D721Med (cell line): ENCODE measurements around the gene SMPDL3B.

ENCODE experiments used
- DNase-seq: peaks from one replicate; pipeline ENCODE4 v3.0.0; 2011; ENCODE audit warnings: low spot score; ENCODE audit not compliant: insufficient read length
- FAIRE-seq: peaks from 2 replicates; lab custom pipeline; 2011; peaks lifted over from hg19 to GRCh38; lab: Jason Lieb, UNC
- CTCF ChIP-seq: IDR thresholded peaks from 2 replicates; pipeline ENCODE4 v1.5.1; 2012; ENCODE audit warnings: mild to moderate bottlenecking, control low read depth; ENCODE audit not compliant: insufficient read depth; ENCODE audit errors: missing control alignments

The SMPDL3B gene

GRCh38 chr1:27889506-27889905 lies 45.3 kb upstream of the SMPDL3B start:
- no peak for TF ChIP-seq CTCF
- DNase-seq, result no peak
- no peak for FAIRE-seq

- FAIRE-seq (no peak), DNase-seq (no peak)
- TF ChIP-seq CTCF, result no peak
These were observed 43.5 kb upstream of the SMPDL3B start for GRCh38 chr1:27891196-27891889.

- DNase-seq (no peak), FAIRE-seq (no peak)
- no peak for TF ChIP-seq CTCF
These were observed 40.3 kb upstream of the SMPDL3B start for GRCh38 chr1:27894521-27894920.

- TF ChIP-seq CTCF, result no peak
- FAIRE-seq, result no peak
- DNase-seq, result no peak
These were observed 28.0 kb upstream of the SMPDL3B start for GRCh38 chr1:27906759-27907158.

- TF ChIP-seq CTCF, result no peak
- no peak for DNase-seq
- no peak for FAIRE-seq
These were observed 22.4 kb upstream of the SMPDL3B start for GRCh38 chr1:27912429-27912828.

GRCh38 chr1:27915082-27915575 lies 19.7 kb upstream of the SMPDL3B start:
- no peak for FAIRE-seq
- DNase-seq, result no peak
- no peak for TF ChIP-seq CTCF

GRCh38 chr1:27922272-27922671 lies 12.5 kb upstream of the SMPDL3B start:
- DNase-seq, result no peak
- FAIRE-seq, result no peak

More at GRCh38 chr1:27922272-27922671, 12.5 kb upstream of the SMPDL3B start:
- no peak for TF ChIP-seq CTCF
